Measurements from ENCODE around the gene QSOX2. TPM values are rescaled to one million over a fixed set of nuclear protein-coding genes. Genes with fewer than 3 reads are reported as not detected.

QSOX2 gene
- total RNA-seq, 1 donor from 2014 or later: 21.2 TPM

GRCh38 chr9:136208675-136209074, 36.9 kb downstream of the QSOX2 start:
- Mint-ChIP-seq H3K36me3 (ENCODE audit: unreplicated experiment) (peaks cover 7% of the 10 kb centered on the region), H3K27ac (ENCODE audit: unreplicated experiment) (no peak overlapping the region), H3K27me3 (ENCODE audit: unreplicated experiment) (peaks cover 10% of the 10 kb centered on the region), H3K9me3 (ENCODE audit: unreplicated experiment) (peaks cover 6% of the 10 kb centered on the region), H3K4me3 (ENCODE audit: unreplicated experiment) (no peak overlapping the region), H3K4me1 (ENCODE audit: low read depth, unreplicated experiment) (peaks cover 19% of the 10 kb centered on the region)
- TF ChIP-seq CTCF (IDR thresholded peaks at IDR 0.05; ENCODE audit: partially characterized antibody, unreplicated experiment): no peak
- no peak for DNase-seq

- H3K9me3 Mint-ChIP-seq (ENCODE audit: unreplicated experiment): peaks cover 6% of the 10 kb centered on the region
- no peak overlapping the region for H3K27ac Mint-ChIP-seq (ENCODE audit: unreplicated experiment)
- peaks cover 19% of the 10 kb centered on the region for H3K4me1 Mint-ChIP-seq (ENCODE audit: low read depth, unreplicated experiment)
- H3K36me3 Mint-ChIP-seq (ENCODE audit: unreplicated experiment): peaks cover 3% of the 10 kb centered on the region
- no peak for TF ChIP-seq CTCF (IDR thresholded peaks at IDR 0.05; ENCODE audit: partially characterized antibody, unreplicated experiment)
- H3K27me3 Mint-ChIP-seq (ENCODE audit: unreplicated experiment): peaks cover 10% of the 10 kb centered on the region
- peak overlapping the region; percentile 57 for H3K4me3 Mint-ChIP-seq (ENCODE audit: unreplicated experiment)
- DNase-seq: no peak
Observed at GRCh38 chr9:136207616-136208015, 38.0 kb downstream of the QSOX2 start.

GRCh38 chr9:136206602-136207275, 38.9 kb downstream of the QSOX2 start:
- H3K36me3 Mint-ChIP-seq (ENCODE audit: unreplicated experiment): no peaks in the 10 kb centered on the region
- peaks cover 8% of the 10 kb centered on the region for H3K27me3 Mint-ChIP-seq (ENCODE audit: unreplicated experiment)
- peaks cover 15% of the 10 kb centered on the region for H3K4me1 Mint-ChIP-seq (ENCODE audit: low read depth, unreplicated experiment)
- TF ChIP-seq CTCF (IDR thresholded peaks at IDR 0.05; ENCODE audit: partially characterized antibody, unreplicated experiment): no peak
- DNase-seq: peak; percentile 63
- H3K4me3 Mint-ChIP-seq (ENCODE audit: unreplicated experiment): peak overlapping the region; percentile 57
- H3K9me3 Mint-ChIP-seq (ENCODE audit: unreplicated experiment): peaks cover 6% of the 10 kb centered on the region
- H3K27ac Mint-ChIP-seq (ENCODE audit: unreplicated experiment): peak overlapping the region; percentile 83

GRCh38 chr9:136205707-136205992, 40.0 kb downstream of the QSOX2 start:
- no peak for TF ChIP-seq CTCF (IDR thresholded peaks at IDR 0.05; ENCODE audit: partially characterized antibody, unreplicated experiment)
- H3K4me1 Mint-ChIP-seq (ENCODE audit: low read depth, unreplicated experiment): peaks cover 15% of the 10 kb centered on the region
- peaks cover 8% of the 10 kb centered on the region for H3K27me3 Mint-ChIP-seq (ENCODE audit: unreplicated experiment)
- no peak for DNase-seq
- no peaks in the 10 kb centered on the region for H3K36me3 Mint-ChIP-seq (ENCODE audit: unreplicated experiment)
- peaks cover 6% of the 10 kb centered on the region for H3K9me3 Mint-ChIP-seq (ENCODE audit: unreplicated experiment)
- no peak overlapping the region for H3K27ac Mint-ChIP-seq (ENCODE audit: unreplicated experiment)
- no peak overlapping the region for H3K4me3 Mint-ChIP-seq (ENCODE audit: unreplicated experiment)

- no peaks in the 10 kb centered on the region for H3K36me3 Mint-ChIP-seq (ENCODE audit: unreplicated experiment)
- peaks cover 15% of the 10 kb centered on the region for H3K4me1 Mint-ChIP-seq (ENCODE audit: low read depth, unreplicated experiment)
- H3K9me3 Mint-ChIP-seq (ENCODE audit: unreplicated experiment): peaks cover 6% of the 10 kb centered on the region
- peak within 1 kb of the TSS; percentile 61 for H3K4me3 Mint-ChIP-seq (ENCODE audit: unreplicated experiment)
- H3K27me3 Mint-ChIP-seq (ENCODE audit: unreplicated experiment): peaks cover 8% of the 10 kb centered on the region
- no peak within 1 kb of the TSS for H3K27ac Mint-ChIP-seq (ENCODE audit: unreplicated experiment)
- DNase-seq: no peak
- no peak for TF ChIP-seq CTCF (IDR thresholded peaks at IDR 0.05; ENCODE audit: partially characterized antibody, unreplicated experiment)
Observed at GRCh38 chr9:136204838-136205706, 40.5 kb downstream of the QSOX2 start, which contains the start of gene LHX3. TSS of gene LHX3 (minus strand) at chr9:136205128. CDS start at chr9:136205012, 116 bp downstream.
